ENCODE data around the gene IRAG1. TPM values are rescaled to one million over a fixed set of nuclear protein-coding genes. Genes with fewer than 3 reads are reported as not detected.

IRAG1 gene
- polyA plus RNA-seq, 1 donor from 2014 or later = 0.14 TPM

DNA sequence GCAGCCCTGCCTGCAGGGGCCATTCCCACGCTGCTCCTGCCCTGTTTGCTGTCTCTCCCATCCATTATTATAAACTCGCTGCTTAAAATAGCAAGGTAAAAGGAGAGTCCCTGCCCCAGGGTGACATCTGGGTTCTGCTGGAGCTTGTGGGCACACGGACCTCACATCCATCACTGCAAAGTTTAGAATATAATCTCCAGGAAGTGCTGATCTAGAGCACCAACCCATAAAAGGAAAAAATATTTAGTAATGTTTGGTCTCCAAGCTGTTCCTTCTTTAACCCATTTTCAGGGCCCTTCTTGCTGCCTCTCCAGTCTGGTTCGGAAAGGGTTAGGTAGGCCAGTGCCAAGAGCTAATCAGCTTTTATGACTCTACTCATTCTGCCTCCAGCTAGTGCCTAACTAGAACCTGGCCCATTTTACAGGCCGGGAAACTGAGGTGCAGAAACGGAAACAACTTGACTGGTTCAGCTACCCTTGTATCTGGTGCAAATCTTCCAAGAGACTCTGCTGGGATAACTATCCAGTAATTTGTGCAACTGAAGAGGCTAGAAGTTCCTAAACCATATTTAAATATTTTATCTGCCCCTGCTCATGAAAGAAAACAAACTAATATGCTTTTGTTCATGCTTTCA is 37.5 kb downstream of the IRAG1 start:
- Histone ChIP-seq H3K9me3 (ENCODE audit: low read length) (no peaks in the 10 kb centered on the region), H3K79me2 (replicated peaks; ENCODE audit: insufficient read depth, low read length) (no peaks in the 10 kb centered on the region), H3K9me2 (ENCODE audit: insufficient read depth, low read length) (no peaks in the 10 kb centered on the region), H4K20me1 (ENCODE audit: insufficient read depth) (no peaks in the 10 kb centered on the region), H2AFZ (ENCODE audit: low read depth, low read length) (no peak overlapping the region), H3K4me3 (ENCODE audit: low read length) (no peak overlapping the region), H3K4me2 (ENCODE audit: low read length) (no peak overlapping the region), H3K9ac (ENCODE audit: low read length) (no peak overlapping the region), H3F3A (ENCODE audit: insufficient read depth, low read length, poor library complexity, severe bottlenecking) (no peaks in the 10 kb centered on the region), H3K27me3 (ENCODE audit: insufficient read depth, low read depth, low read length) (no peaks in the 10 kb centered on the region), H3K36me3 (ENCODE audit: insufficient read depth, low read length) (no peaks in the 10 kb centered on the region), H3K27ac (ENCODE audit: low read length) (no peak overlapping the region)
- no peak for TF ChIP-seq MXI1 (conservative IDR thresholded peaks at IDR 0.05; ENCODE audit: poor library complexity, severe bottlenecking)
- TF ChIP-seq EZH2 (IDR thresholded peaks at IDR 0.05; ENCODE audit: borderline replicate concordance, insufficient read depth, low read length, poor library complexity, severe bottlenecking) = no peak
- TF ChIP-seq SMC3 (conservative IDR thresholded peaks at IDR 0.05; ENCODE audit: poor library complexity) = no peak
- TF ChIP-seq TAF1 (IDR thresholded peaks at IDR 0.05; ENCODE audit: low read depth) = no peak
- no peak for TF ChIP-seq POLR2AphosphoS5 (IDR thresholded peaks at IDR 0.05)
- no peak for TF ChIP-seq EP300 (conservative IDR thresholded peaks at IDR 0.05; ENCODE audit: poor library complexity, severe bottlenecking)
- TF ChIP-seq, protein P1, sequence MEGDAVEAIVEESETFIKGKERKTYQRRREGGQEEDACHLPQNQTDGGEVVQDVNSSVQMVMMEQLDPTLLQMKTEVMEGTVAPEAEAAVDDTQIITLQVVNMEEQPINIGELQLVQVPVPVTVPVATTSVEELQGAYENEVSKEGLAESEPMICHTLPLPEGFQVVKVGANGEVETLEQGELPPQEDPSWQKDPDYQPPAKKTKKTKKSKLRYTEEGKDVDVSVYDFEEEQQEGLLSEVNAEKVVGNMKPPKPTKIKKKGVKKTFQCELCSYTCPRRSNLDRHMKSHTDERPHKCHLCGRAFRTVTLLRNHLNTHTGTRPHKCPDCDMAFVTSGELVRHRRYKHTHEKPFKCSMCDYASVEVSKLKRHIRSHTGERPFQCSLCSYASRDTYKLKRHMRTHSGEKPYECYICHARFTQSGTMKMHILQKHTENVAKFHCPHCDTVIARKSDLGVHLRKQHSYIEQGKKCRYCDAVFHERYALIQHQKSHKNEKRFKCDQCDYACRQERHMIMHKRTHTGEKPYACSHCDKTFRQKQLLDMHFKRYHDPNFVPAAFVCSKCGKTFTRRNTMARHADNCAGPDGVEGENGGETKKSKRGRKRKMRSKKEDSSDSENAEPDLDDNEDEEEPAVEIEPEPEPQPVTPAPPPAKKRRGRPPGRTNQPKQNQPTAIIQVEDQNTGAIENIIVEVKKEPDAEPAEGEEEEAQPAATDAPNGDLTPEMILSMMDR (IDR thresholded peaks at IDR 0.05; ENCODE audit: poor library complexity, severe bottlenecking) = no peak
- TF ChIP-seq, protein P2, sequence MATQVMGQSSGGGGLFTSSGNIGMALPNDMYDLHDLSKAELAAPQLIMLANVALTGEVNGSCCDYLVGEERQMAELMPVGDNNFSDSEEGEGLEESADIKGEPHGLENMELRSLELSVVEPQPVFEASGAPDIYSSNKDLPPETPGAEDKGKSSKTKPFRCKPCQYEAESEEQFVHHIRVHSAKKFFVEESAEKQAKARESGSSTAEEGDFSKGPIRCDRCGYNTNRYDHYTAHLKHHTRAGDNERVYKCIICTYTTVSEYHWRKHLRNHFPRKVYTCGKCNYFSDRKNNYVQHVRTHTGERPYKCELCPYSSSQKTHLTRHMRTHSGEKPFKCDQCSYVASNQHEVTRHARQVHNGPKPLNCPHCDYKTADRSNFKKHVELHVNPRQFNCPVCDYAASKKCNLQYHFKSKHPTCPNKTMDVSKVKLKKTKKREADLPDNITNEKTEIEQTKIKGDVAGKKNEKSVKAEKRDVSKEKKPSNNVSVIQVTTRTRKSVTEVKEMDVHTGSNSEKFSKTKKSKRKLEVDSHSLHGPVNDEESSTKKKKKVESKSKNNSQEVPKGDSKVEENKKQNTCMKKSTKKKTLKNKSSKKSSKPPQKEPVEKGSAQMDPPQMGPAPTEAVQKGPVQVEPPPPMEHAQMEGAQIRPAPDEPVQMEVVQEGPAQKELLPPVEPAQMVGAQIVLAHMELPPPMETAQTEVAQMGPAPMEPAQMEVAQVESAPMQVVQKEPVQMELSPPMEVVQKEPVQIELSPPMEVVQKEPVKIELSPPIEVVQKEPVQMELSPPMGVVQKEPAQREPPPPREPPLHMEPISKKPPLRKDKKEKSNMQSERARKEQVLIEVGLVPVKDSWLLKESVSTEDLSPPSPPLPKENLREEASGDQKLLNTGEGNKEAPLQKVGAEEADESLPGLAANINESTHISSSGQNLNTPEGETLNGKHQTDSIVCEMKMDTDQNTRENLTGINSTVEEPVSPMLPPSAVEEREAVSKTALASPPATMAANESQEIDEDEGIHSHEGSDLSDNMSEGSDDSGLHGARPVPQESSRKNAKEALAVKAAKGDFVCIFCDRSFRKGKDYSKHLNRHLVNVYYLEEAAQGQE (IDR thresholded peaks at IDR 0.05; ENCODE audit: borderline replicate concordance) = no peak

- Histone ChIP-seq H3K27me3 (ENCODE audit: insufficient read depth, low read depth, low read length) (no peaks in the 10 kb centered on the region), H2AFZ (ENCODE audit: low read depth, low read length) (no peak overlapping the region), H3K9me2 (ENCODE audit: insufficient read depth, low read length) (no peaks in the 10 kb centered on the region), H3K4me2 (ENCODE audit: low read length) (no peak overlapping the region), H3K9me3 (ENCODE audit: low read length) (no peaks in the 10 kb centered on the region), H3F3A (ENCODE audit: insufficient read depth, low read length, poor library complexity, severe bottlenecking) (no peaks in the 10 kb centered on the region), H4K20me1 (ENCODE audit: insufficient read depth) (no peaks in the 10 kb centered on the region), H3K9ac (ENCODE audit: low read length) (no peak overlapping the region), H3K4me3 (ENCODE audit: low read length) (no peak overlapping the region), H3K27ac (ENCODE audit: low read length) (no peak overlapping the region), H3K79me2 (replicated peaks; ENCODE audit: insufficient read depth, low read length) (no peaks in the 10 kb centered on the region), H3K36me3 (ENCODE audit: insufficient read depth, low read length) (no peaks in the 10 kb centered on the region)
- TF ChIP-seq MXI1 (conservative IDR thresholded peaks at IDR 0.05; ENCODE audit: poor library complexity, severe bottlenecking) (no peak), TAF1 (IDR thresholded peaks at IDR 0.05; ENCODE audit: low read depth) (no peak), EP300 (conservative IDR thresholded peaks at IDR 0.05; ENCODE audit: poor library complexity, severe bottlenecking) (no peak), EZH2 (IDR thresholded peaks at IDR 0.05; ENCODE audit: borderline replicate concordance, insufficient read depth, low read length, poor library complexity, severe bottlenecking) (no peak), SMC3 (conservative IDR thresholded peaks at IDR 0.05; ENCODE audit: poor library complexity) (no peak), POLR2AphosphoS5 (IDR thresholded peaks at IDR 0.05) (no peak)
- TF ChIP-seq, protein P2 (IDR thresholded peaks at IDR 0.05; ENCODE audit: borderline replicate concordance) = no peak
- TF ChIP-seq, protein P1 (IDR thresholded peaks at IDR 0.05; ENCODE audit: poor library complexity, severe bottlenecking) = no peak
Measured at GRCh38 chr11:10655227-10655626, 38.3 kb downstream of the IRAG1 start.

Measured in neural cell (in vitro differentiated cells).